Calu3 (cell line): ENCODE measurements around the gene ACBD3. TPM values are rescaled to one million over a fixed set of nuclear protein-coding genes. Genes with fewer than 3 reads are reported as not detected.

Source experiments
- BruUV-seq: library from RNA; stranded (reverse); fragments of 400-500 nt; replicated peaks from 2 replicates; lab custom pipeline; 2021; lab: Mats Ljungman, UMichigan
- CTCF ChIA-PET: fragments of 300-600 bp; sonication (Branson Sonifier 250); formaldehyde crosslinking; loops from one replicate; lab custom pipeline; 2022; ENCODE audit warnings: antibody characterized with exemption; lab: Charles Lee
- DNase-seq: peaks from one replicate; pipeline ENCODE4 v3.0.0; 2022
- H3K27ac Mint-ChIP-seq: one replicate; pipeline ENCODE4 v1.8.0; 2022; ENCODE audit warnings: mixed read lengths; ENCODE audit not compliant: unreplicated experiment
- H3K27me3 Mint-ChIP-seq: one replicate; pipeline ENCODE4 v1.8.0; 2022; ENCODE audit warnings: mixed read lengths; ENCODE audit not compliant: unreplicated experiment
- H3K36me3 Mint-ChIP-seq: one replicate; pipeline ENCODE4 v1.8.0; 2022; ENCODE audit warnings: mild to moderate bottlenecking, moderate library complexity, mixed read lengths; ENCODE audit not compliant: insufficient read depth, unreplicated experiment
- H3K4me1 Mint-ChIP-seq: one replicate; pipeline ENCODE4 v1.8.0; 2022; ENCODE audit warnings: mild to moderate bottlenecking, low read depth, mixed read lengths; ENCODE audit not compliant: unreplicated experiment
- H3K4me3 Mint-ChIP-seq: one replicate; pipeline ENCODE4 v1.8.0; 2022; ENCODE audit warnings: mild to moderate bottlenecking, low read depth, moderate library complexity, mixed read lengths; ENCODE audit not compliant: unreplicated experiment
- H3K9me3 Mint-ChIP-seq: one replicate; pipeline ENCODE4 v1.8.0; 2022; ENCODE audit warnings: low read depth, mixed read lengths; ENCODE audit not compliant: unreplicated experiment
- intact Hi-C: fragments of 100-400 bp; cut with micrococcal nuclease; formaldehyde crosslinking; loops from one replicate; pipeline ENCODE4 v1.10.0; 2022; ENCODE audit not compliant: unreplicated experiment
- total RNA-seq: library from RNA; stranded (reverse); gene quantifications from 2 replicates; pipeline ENCODE4 v1.2.3, GENCODE V29; 2022
- TF ChIP-seq, protein P1 (sequence below): fragments of 200-600 bp; IDR thresholded peaks from one replicate; pipeline ENCODE4 v1.8.0; 2022; ENCODE audit warnings: antibody characterized with exemption; ENCODE audit not compliant: unreplicated experiment

Gene ACBD3
- total RNA-seq, 1 experiment from 2014 or later: 51.6 TPM

DNA sequence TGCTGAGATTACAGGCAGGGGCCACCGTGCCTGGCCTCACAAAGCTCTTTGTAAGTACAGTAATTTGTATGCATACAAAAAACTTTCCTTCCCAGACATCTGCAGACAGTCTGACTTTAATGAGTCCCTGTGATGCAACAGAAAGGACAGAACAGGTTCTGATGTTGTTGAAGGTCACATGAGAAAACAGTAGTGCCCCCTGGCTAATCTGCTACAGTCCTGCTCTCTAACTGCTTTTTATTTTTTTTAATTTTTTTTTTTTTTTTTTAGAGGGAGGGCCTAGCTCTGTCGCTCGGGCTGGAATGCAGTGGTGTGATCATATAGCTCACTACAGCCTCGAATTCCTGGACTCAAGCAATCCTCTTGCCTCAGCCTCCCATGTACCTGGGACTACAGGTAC is 36.7 kb downstream of the ACBD3 start:
- H3K27ac Mint-ChIP-seq: no peak overlapping the region
- TF ChIP-seq, protein P1, sequence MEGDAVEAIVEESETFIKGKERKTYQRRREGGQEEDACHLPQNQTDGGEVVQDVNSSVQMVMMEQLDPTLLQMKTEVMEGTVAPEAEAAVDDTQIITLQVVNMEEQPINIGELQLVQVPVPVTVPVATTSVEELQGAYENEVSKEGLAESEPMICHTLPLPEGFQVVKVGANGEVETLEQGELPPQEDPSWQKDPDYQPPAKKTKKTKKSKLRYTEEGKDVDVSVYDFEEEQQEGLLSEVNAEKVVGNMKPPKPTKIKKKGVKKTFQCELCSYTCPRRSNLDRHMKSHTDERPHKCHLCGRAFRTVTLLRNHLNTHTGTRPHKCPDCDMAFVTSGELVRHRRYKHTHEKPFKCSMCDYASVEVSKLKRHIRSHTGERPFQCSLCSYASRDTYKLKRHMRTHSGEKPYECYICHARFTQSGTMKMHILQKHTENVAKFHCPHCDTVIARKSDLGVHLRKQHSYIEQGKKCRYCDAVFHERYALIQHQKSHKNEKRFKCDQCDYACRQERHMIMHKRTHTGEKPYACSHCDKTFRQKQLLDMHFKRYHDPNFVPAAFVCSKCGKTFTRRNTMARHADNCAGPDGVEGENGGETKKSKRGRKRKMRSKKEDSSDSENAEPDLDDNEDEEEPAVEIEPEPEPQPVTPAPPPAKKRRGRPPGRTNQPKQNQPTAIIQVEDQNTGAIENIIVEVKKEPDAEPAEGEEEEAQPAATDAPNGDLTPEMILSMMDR: no peak
- no peak overlapping the region for H3K4me3 Mint-ChIP-seq
- intact Hi-C loops: no loop called here
- H3K4me1 Mint-ChIP-seq: no peaks in the 10 kb centered on the region
- no peaks in the 10 kb centered on the region for H3K9me3 Mint-ChIP-seq
- peaks cover 71% of the 10 kb centered on the region for H3K36me3 Mint-ChIP-seq
- no peak for DNase-seq
- no peaks in the 10 kb centered on the region for H3K27me3 Mint-ChIP-seq
- CTCF ChIA-PET: interaction anchor here (1.3 to 1.8 kb wide), 3 partner anchors 17 to 24 kb away, joined by 5 to 7 read pairs (median 5); no protein-coding TSS in a partner anchor
- BruUV-seq: no TSS peak

DNA sequence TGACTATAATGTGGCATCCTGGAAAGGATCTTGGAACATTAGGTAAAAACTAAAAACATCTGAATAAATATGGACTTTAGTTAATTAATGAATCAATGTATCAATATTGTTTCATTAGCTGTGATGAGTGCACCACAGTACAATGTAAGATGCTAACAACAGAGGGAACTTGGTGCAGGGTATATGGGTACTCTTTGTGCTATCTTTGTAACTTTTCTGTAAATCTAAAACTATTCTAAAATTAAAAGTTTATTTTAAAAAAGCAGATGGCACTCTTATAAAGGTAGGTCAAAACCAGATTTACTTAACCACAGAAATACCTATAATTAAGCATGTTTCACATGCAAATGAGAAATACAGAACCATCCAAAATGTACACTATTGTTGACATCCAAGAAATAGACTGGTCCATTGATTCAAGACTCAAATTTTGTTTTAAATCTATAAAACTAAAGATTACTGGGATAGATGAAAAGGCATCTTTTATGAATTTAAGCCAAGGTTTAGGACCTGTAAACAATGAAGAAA is 38.4 kb downstream of the ACBD3 start:
- Mint-ChIP-seq H3K9me3 (no peaks in the 10 kb centered on the region), H3K4me3 (no peak overlapping the region), H3K27me3 (no peaks in the 10 kb centered on the region), H3K36me3 (peaks cover 70% of the 10 kb centered on the region), H3K27ac (no peak overlapping the region), H3K4me1 (no peaks in the 10 kb centered on the region)
- no peak for DNase-seq
- intact Hi-C loops: no loop called here
- BruUV-seq: no TSS peak
- TF ChIP-seq, protein P1: no peak
- CTCF ChIA-PET: interaction anchor here (1.8 kb wide), 1 partner anchor 20 kb away, joined by 5 read pairs; no protein-coding TSS in a partner anchor

DNA sequence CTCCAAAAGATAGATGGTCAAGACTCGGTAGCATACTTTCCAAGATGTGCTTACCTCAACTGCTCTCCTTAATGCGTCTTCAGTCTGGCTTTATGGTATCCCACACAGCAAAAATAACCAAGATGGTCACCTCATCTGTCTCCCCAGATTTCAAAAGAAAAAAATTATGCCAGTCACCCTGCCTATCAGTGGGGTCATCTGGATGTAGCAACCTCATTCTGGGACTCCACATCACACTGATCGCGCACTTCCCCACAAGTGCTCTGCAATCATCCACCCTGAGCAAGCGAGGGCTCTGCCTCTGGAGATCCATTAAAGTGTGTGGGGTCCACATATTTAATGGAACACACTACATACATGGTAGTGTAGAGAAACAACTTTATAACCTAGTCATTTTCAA is 42.5 kb downstream of the ACBD3 start:
- H3K4me1 Mint-ChIP-seq: no peaks in the 10 kb centered on the region
- no TSS peak for BruUV-seq
- CTCF ChIA-PET: no interaction called here
- H3K36me3 Mint-ChIP-seq: peaks cover 46% of the 10 kb centered on the region
- no peaks in the 10 kb centered on the region for H3K27me3 Mint-ChIP-seq
- H3K27ac Mint-ChIP-seq: no peak overlapping the region
- intact Hi-C loops: no loop called here
- H3K9me3 Mint-ChIP-seq: no peaks in the 10 kb centered on the region
- no peak for DNase-seq
- no peak overlapping the region for H3K4me3 Mint-ChIP-seq
- TF ChIP-seq, protein P1: no peak

DNA sequence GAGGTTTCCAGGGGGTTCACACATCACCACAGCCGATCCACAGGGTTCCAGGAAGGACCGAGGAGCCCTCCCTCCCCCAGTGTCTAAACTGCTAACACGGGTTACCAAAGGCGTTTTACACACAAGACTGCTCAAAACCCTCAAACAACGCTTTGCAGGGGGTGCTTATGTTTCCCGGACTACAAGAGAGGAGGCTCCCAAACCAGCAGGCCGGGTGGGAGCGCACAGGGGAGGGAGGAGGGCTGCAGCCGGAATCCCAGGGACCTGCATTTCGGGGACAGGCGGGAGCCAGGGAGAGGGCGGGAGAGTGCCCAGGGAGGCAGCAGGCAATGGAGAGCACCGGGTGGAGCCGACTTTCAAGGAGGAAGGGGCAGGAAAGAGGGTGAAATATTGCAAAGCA is 50.8 kb downstream of the ACBD3 start:
- Mint-ChIP-seq H3K9me3 (no peaks in the 10 kb centered on the region), H3K27ac (no peak overlapping the region), H3K4me3 (no peak overlapping the region), H3K4me1 (peaks cover 39% of the 10 kb centered on the region), H3K27me3 (no peaks in the 10 kb centered on the region), H3K36me3 (peaks cover 19% of the 10 kb centered on the region)
- intact Hi-C loops: no loop called here
- TF ChIP-seq, protein P1: no peak
- no TSS peak for BruUV-seq
- no peak for DNase-seq
- CTCF ChIA-PET: no interaction called here
